GM12865 (cell line): ENCODE data around the gene TMEM176A.
A peak's percentile ranks its signal among the peaks of the same experiment; 100 is the strongest.

ENCODE experiments used
- DNase-seq: peaks from one replicate; pipeline ENCODE4 v3.0.0; 2010; ENCODE audit warnings: low read depth
- H3K4me3 ChIP-seq: 2 replicates; pipeline ENCODE4 v1.5.1; 2011; ENCODE audit warnings: mild to moderate bottlenecking, low read depth, low read length, control low read depth
- TF ChIP-seq, protein P1 (sequence below): IDR thresholded peaks from 2 replicates; pipeline ENCODE4 v1.5.1; 2011; ENCODE audit warnings: low read length, control low read depth, low read depth, inconsistent platforms; ENCODE audit not compliant: insufficient read depth; ENCODE audit errors: missing control alignments

The TMEM176A gene

DNA sequence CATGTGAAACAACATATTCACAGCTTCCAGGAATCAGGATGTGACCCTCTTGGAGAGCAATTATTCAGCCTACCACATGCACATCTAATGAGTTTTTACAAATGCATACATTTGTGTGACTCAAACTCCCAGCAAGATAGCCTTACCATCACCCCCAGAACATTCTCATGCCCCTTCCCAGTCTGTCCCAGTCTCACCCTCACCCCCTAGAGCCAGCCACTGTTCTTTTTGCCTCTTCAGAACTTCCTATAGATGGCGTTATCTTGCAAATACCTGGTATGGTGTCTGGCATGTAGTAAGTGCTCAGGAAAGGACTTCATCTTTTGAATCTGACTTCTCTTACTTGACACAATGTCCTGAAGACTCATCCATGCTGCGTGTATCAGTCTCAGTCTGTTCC lies 27.8 kb downstream of the TMEM176A start:
- no peak for DNase-seq
- H3K4me3 ChIP-seq = no peak overlapping the region
- TF ChIP-seq, protein P1, sequence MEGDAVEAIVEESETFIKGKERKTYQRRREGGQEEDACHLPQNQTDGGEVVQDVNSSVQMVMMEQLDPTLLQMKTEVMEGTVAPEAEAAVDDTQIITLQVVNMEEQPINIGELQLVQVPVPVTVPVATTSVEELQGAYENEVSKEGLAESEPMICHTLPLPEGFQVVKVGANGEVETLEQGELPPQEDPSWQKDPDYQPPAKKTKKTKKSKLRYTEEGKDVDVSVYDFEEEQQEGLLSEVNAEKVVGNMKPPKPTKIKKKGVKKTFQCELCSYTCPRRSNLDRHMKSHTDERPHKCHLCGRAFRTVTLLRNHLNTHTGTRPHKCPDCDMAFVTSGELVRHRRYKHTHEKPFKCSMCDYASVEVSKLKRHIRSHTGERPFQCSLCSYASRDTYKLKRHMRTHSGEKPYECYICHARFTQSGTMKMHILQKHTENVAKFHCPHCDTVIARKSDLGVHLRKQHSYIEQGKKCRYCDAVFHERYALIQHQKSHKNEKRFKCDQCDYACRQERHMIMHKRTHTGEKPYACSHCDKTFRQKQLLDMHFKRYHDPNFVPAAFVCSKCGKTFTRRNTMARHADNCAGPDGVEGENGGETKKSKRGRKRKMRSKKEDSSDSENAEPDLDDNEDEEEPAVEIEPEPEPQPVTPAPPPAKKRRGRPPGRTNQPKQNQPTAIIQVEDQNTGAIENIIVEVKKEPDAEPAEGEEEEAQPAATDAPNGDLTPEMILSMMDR = no peak

DNA sequence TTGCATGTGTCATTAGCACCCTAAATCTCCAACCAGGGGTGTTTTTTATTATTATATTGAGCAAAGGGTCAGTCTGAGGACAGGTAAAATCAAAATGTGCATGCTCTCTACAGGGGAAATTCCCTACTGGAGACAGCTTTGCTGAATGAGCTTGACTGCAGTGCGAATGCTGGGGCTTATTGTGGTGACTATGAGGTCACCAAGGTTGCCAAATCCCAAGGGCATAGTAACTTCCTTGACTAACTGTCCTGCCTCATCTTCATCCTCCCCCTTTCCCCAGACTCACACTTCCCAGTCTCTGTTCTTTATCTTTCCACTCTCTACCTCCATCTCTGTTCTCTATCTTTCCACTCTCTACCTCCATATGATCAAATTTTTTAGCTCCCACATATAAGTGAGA lies 28.9 kb downstream of the TMEM176A start:
- peak; percentile 17 for DNase-seq
- no peak overlapping the region for H3K4me3 ChIP-seq
- TF ChIP-seq, protein P1 = no peak

DNA sequence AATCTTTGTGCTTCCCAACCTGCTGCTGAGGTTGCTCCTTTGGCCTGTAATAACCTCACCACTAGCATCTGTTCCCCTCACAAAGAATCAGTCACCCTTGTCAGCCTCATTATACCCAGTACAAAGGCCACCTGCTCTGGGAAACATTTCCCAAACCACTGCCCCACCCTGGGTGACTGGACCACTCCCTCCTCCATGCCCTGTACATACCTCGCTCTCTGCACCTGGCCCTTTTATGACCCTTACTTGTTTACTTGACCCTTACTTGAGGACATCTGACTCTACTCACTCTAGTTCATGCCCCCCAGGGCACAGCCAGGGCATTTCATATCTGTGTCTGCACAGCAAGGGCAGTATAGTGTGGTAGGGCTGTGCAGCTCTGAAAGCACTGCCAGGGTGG lies 30.4 kb downstream of the TMEM176A start:
- DNase-seq = no peak
- TF ChIP-seq, protein P1 = no peak
- H3K4me3 ChIP-seq = no peak overlapping the region

DNA sequence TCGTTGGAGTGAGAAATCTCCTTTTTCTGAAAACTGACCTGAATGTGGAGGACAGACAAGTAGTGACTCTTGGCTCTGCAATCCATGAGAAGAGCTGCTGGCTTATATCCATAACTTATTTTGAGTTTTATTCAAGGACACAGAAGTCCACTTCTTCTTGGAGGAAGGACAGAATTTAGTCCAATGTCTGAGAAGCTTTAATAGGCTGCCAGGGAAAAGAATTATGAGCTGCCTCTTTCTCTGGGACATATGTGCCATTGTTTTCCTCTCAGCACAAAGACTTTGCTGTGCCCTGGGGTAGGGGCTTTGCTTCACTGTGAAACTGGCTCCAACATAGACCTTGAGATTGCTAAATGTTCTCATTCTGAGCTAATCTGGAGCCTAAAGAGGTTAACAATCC lies 31.3 kb downstream of the TMEM176A start:
- TF ChIP-seq, protein P1 = no peak
- no peak for DNase-seq

DNA sequence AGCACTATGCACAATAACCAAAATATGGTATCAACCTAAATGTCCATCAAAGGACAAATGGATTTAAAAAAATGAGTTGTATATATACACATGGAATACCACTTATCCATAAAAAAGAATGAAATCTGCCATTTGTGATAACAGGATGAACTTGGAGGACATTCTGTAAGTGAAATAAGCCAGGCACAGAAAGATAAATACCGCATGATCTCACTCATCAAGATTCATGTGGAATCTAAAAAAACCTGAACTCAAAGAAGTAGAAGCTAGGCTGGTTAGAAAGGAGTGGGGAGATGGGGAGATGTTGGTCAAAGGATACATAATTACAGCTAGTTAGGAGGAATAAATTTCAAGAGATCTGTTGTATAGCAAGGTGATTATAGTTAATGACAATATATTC lies 34.5 kb downstream of the TMEM176A start:
- TF ChIP-seq, protein P1 = no peak
- no peak for DNase-seq
- H3K4me3 ChIP-seq = no peak overlapping the region

More for the DNA sequence above, 31.3 kb downstream of the TMEM176A start:
- H3K4me3 ChIP-seq = no peak overlapping the region

DNA sequence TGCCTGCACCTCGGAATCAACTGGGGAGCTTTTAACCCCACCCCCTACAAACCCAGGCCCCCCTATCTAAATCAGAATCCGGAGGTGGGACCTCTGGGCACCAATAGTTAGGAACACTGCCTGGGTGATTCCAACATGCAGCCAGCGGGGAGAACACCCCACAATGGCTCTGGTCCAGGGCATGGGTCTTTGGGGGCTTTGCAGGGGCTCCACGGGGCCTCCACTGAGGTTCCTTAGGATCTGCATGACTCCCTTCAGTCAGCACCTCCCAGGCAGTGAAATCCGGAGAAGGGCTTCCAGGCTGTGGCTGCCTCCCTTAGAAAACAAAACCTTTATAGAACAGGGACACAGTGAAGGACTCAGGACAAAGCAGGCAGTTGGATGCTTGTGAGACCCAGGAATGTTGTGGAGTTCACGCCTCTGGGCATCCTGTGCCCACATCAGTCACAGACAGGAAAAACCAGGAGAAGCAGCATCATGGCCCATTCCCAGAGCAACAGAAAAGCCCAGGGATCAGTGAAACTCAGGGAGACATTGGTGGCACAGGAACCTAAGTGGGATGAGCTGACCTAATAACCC lies 35.2 kb downstream of the TMEM176A start:
- TF ChIP-seq, protein P1 = no peak
- no peak overlapping the region for H3K4me3 ChIP-seq
- no peak for DNase-seq

DNA sequence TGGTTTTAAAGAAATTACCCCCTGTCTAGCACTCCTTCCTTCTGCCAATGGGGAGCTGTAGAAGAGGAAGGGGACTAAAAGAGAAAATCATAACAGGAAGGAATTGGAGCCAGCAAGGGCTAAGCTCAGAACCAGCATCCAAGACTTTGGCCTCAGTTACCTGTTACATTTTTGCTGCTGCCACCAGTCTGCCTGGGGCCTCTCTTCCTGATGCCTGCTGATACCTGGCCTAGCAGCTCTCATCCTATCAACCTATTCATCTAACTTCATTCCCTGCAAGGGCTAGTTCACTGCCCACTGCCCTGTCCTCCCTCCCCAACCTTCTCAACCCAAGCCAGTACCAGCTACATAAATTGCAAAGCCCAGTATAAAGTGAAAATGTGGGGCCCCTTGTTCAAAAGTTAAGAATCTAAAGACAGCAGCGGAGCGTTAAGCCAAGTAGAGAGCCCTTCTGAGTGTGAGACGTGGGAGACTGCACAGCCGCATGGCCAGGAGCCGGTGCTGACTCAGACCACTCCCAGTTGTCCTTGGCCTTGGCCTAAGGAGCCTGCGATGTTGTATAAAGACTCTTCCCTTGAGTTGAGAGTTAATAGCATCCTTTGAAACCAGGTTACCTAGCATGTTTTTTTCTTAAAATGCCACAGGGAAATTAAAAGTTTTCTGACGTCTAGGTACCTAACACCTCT lies 38.5 kb downstream of the TMEM176A start:
- TF ChIP-seq, protein P1 = no peak
- no peak for DNase-seq
- H3K4me3 ChIP-seq = no peak overlapping the region
